H1 (cell line): ENCODE results near the gene ACACA. TPM values are rescaled to one million over a fixed set of nuclear protein-coding genes. Genes with fewer than 3 reads are reported as not detected.

ENCODE experiments used
- BCL11A ChIP-seq, 2 experiments: IDR thresholded peaks; one replicate each; pipeline ENCODE4 v1.6.1; 2011; ENCODE audit warnings: low read depth in 2 of 2, low read length in 2 of 2, mild to moderate bottlenecking in 2 of 2
- CHD7 ChIP-seq: fragments of 300-600 bp; sonication (generic); IDR thresholded peaks from 2 replicates; pipeline ENCODE4 v1.7.1; 2012; ENCODE audit warnings: low read length, moderate library complexity, mild to moderate bottlenecking, inconsistent platforms; ENCODE audit not compliant: insufficient replicate concordance
- EP300 ChIP-seq, 2 experiments: IDR thresholded peaks; 1 replicate in 1 of 2; 2 replicates in 1 of 2; pipeline ENCODE4 v1.6.1; 2011 to 2012; ENCODE audit warnings: low read depth in 2 of 2, low read length in 2 of 2, mild to moderate bottlenecking in 2 of 2, borderline replicate concordance in 1 of 2, inconsistent platforms in 1 of 2, moderate library complexity in 1 of 2
- EZH2 ChIP-seq: fragments of 200-600 bp; sonication (generic); IDR thresholded peaks from 2 replicates; pipeline ENCODE4 v1.7.1; 2012; ENCODE audit warnings: low read depth, mild to moderate bottlenecking, moderate library complexity, low read length, inconsistent platforms; ENCODE audit not compliant: severe bottlenecking
- MAFK ChIP-seq: IDR thresholded peaks from 2 replicates; pipeline ENCODE4 v1.6.1; 2012; ENCODE audit warnings: low read depth, mild to moderate bottlenecking, improper control_type of control experiment, low read length
- POLR2AphosphoS5 ChIP-seq: IDR thresholded peaks from 2 replicates; pipeline ENCODE4 v1.6.1; 2011; ENCODE audit warnings: low read depth, low read length
- RAD21 ChIP-seq, 2 experiments: IDR thresholded peaks in 1 of 2; conservative IDR thresholded peaks in 1 of 2; 2 replicates each; pipeline ENCODE4 v1.6.1; 2011; ENCODE audit warnings: low read depth in 2 of 2, low read length in 2 of 2, improper control_type of control experiment in 1 of 2, inconsistent platforms in 1 of 2, mild to moderate bottlenecking in 1 of 2, moderate library complexity in 1 of 2
- polyA plus RNA-seq, 7 experiments: library from polyadenylated mRNA; depleted of rRNA in 3 of 7; stranded (reverse) in 5 of 7; unstranded in 2 of 7; fragments of >200 nt in 5 of 7; fragments of 200-250 nt in 2 of 7; gene quantifications; 1 replicate in 5 of 7; 2 replicates in 1 of 7; 4 replicates in 1 of 7; pipeline versions ENCODE4 v1.2.1 to v1.2.3, GENCODE V29; 2011 to 2013; ENCODE audit warnings: missing spikeins in 2 of 7, mixed read lengths in 2 of 7
- total RNA-seq: library from RNA; stranded (reverse); fragmentation: NEBNext Ultra II Directional; extraction: Animal tissue kit (Norgen Biotek cat#: 25700); gene quantifications from 2 replicates; pipeline ENCODE4 v1.2.1, GENCODE V29; 2021

The ACACA gene
- total and polyA plus RNA-seq, 2 of the 8 experiments (the other 6 are each of a cell fraction or from before 2014, with no cell fraction given), result 74.0 to 160 TPM

- TF ChIP-seq CHD7 (no peak), MAFK (no peak), POLR2AphosphoS5 (no peak), EP300 (IDR thresholded peaks at IDR 0.05; ENCODE audit: borderline replicate concordance in 1 of 2, low read depth in 2 of 2, low read length in 2 of 2) (no peak), BCL11A (IDR thresholded peaks at IDR 0.05; ENCODE audit: low read depth in 2 of 2, low read length in 2 of 2) (no peak), RAD21 (IDR thresholded peaks at IDR 0.05 in 1 of 2, conservative IDR thresholded peaks at IDR 0.05 in 1 of 2; ENCODE audit: low read depth in 2 of 2, low read length in 2 of 2) (no peak), EZH2 (no peak)
- TF ChIP-seq, all 59 proteins: peak for 0
Observed at GRCh38 chr17:37388266-37388665, 18.4 kb downstream of the ACACA start (continued).
